HEK293 (cell line): ENCODE results near the gene NSD1.

Source experiments
- ATF2 ChIP-seq: fragments of 450-650 bp; formaldehyde crosslinking; IDR thresholded peaks from 2 replicates; pipeline ENCODE4 v1.5.1; 2016; ENCODE audit warnings: missing biosample characterization, missing genetic modification characterization, low read depth
- BCL11B ChIP-seq: fragments of 450-650 bp; formaldehyde crosslinking; IDR thresholded peaks from 2 replicates; pipeline ENCODE4 v1.5.1; 2016; ENCODE audit warnings: low read depth, missing biosample characterization, missing genetic modification characterization
- CTCF ChIP-seq: fragments of 450-650 bp; formaldehyde crosslinking; IDR thresholded peaks from 2 replicates; pipeline ENCODE4 v1.5.1; 2016; ENCODE audit warnings: missing biosample characterization, missing genetic modification characterization
- GLI4 ChIP-seq: fragments of 450-650 bp; formaldehyde crosslinking; IDR thresholded peaks from 2 replicates; pipeline ENCODE4 v1.5.1; 2016; ENCODE audit warnings: missing biosample characterization, missing genetic modification characterization
- KLF7 ChIP-seq: fragments of 450-650 bp; formaldehyde crosslinking; IDR thresholded peaks from 2 replicates; pipeline ENCODE4 v1.5.1; 2016; ENCODE audit warnings: missing biosample characterization, missing genetic modification characterization, borderline replicate concordance
- SP3 ChIP-seq: fragments of 450-650 bp; formaldehyde crosslinking; IDR thresholded peaks from 2 replicates; pipeline ENCODE4 v1.5.1; 2016; ENCODE audit warnings: missing biosample characterization, missing genetic modification characterization
- SP7 ChIP-seq: fragments of 450-650 bp; formaldehyde crosslinking; IDR thresholded peaks from 2 replicates; pipeline ENCODE4 v1.5.1; 2016; ENCODE audit warnings: missing biosample characterization, missing genetic modification characterization
- TRIM28 ChIP-seq: IDR thresholded peaks from 2 replicates; pipeline ENCODE4 v1.6.1; 2011; ENCODE audit warnings: low read length, control low read depth, borderline replicate concordance
- ZBTB10 ChIP-seq: fragments of 450-650 bp; formaldehyde crosslinking; IDR thresholded peaks from 2 replicates; pipeline ENCODE4 v1.5.1; 2016; ENCODE audit warnings: missing biosample characterization, missing genetic modification characterization
- ZBTB21 ChIP-seq: fragments of 450-650 bp; formaldehyde crosslinking; IDR thresholded peaks from 2 replicates; pipeline ENCODE4 v1.5.1; 2017; ENCODE audit warnings: missing biosample characterization, missing genetic modification characterization
- ZEB2 ChIP-seq: fragments of 450-650 bp; formaldehyde crosslinking; IDR thresholded peaks from 2 replicates; pipeline ENCODE4 v1.5.1; 2016; ENCODE audit warnings: missing biosample characterization, missing genetic modification characterization
- ZNF223 ChIP-seq: fragments of 450-650 bp; formaldehyde crosslinking; IDR thresholded peaks from 2 replicates; pipeline ENCODE4 v1.5.1; 2016; ENCODE audit warnings: missing biosample characterization, missing genetic modification characterization
- ZNF26 ChIP-seq: fragments of 450-650 bp; formaldehyde crosslinking; IDR thresholded peaks from 2 replicates; pipeline ENCODE4 v1.5.1; 2016; ENCODE audit warnings: missing biosample characterization, missing genetic modification characterization
- ZNF302 ChIP-seq: fragments of 450-650 bp; formaldehyde crosslinking; IDR thresholded peaks from 2 replicates; pipeline ENCODE4 v1.5.1; 2016; ENCODE audit warnings: missing biosample characterization, missing genetic modification characterization, low read depth
- ZNF423 ChIP-seq: fragments of 450-650 bp; formaldehyde crosslinking; IDR thresholded peaks from 2 replicates; pipeline ENCODE4 v1.5.1; 2016; ENCODE audit warnings: missing biosample characterization, missing genetic modification characterization
- ZNF449 ChIP-seq: fragments of 450-650 bp; formaldehyde crosslinking; IDR thresholded peaks from 2 replicates; pipeline ENCODE4 v1.5.1; 2017; ENCODE audit warnings: missing biosample characterization, mild to moderate bottlenecking, missing genetic modification characterization, moderate library complexity
- ZNF501 ChIP-seq: fragments of 450-650 bp; formaldehyde crosslinking; IDR thresholded peaks from 2 replicates; pipeline ENCODE4 v1.5.1; 2016; ENCODE audit warnings: missing biosample characterization, missing genetic modification characterization
- ZNF514 ChIP-seq: fragments of 450-650 bp; formaldehyde crosslinking; IDR thresholded peaks from 2 replicates; pipeline ENCODE4 v1.5.1; 2016; ENCODE audit warnings: missing biosample characterization, missing genetic modification characterization
- ZNF549 ChIP-seq: fragments of 450-650 bp; IDR thresholded peaks from 2 replicates; pipeline ENCODE4 v1.5.1; 2018; ENCODE audit warnings: missing biosample characterization, missing genetic modification characterization, mild to moderate bottlenecking, inconsistent platforms, moderate library complexity
- ZNF623 ChIP-seq: fragments of 450-650 bp; formaldehyde crosslinking; IDR thresholded peaks from 2 replicates; pipeline ENCODE4 v1.5.1; 2016; ENCODE audit warnings: missing biosample characterization, missing genetic modification characterization
- ZSCAN18 ChIP-seq: fragments of 450-650 bp; formaldehyde crosslinking; IDR thresholded peaks from 2 replicates; pipeline ENCODE4 v1.5.1; 2016; ENCODE audit warnings: missing biosample characterization, missing genetic modification characterization
- TF ChIP-seq, protein P1 (sequence below): fragments of 450-650 bp; formaldehyde crosslinking; IDR thresholded peaks from 2 replicates; pipeline ENCODE4 v1.5.1; 2016; ENCODE audit warnings: missing biosample characterization, missing genetic modification characterization
- TF ChIP-seq, protein P2 (sequence below): fragments of 450-650 bp; IDR thresholded peaks from 2 replicates; pipeline ENCODE4 v1.5.1; 2018; ENCODE audit warnings: missing biosample characterization, mild to moderate bottlenecking, missing genetic modification characterization

The NSD1 gene

GRCh38 chr5:177311723-177312648 lies 178.4 kb downstream of the NSD1 start, which contains the start of gene MXD3 (continued):
- peak; percentile 40 for TF ChIP-seq ATF2 (tag by site-specific recombination)
- TF ChIP-seq ZNF514: no peak
- no peak for TF ChIP-seq ZNF501 (tag by site-specific recombination)
- TF ChIP-seq ZNF449 (tag by site-specific recombination): 0 out of 2 replicates have a peak, but pooled peaks have one; percentile 61
- TF ChIP-seq ZEB2 (tag by site-specific recombination): peak; percentile 99
- TF ChIP-seq, protein P1, sequence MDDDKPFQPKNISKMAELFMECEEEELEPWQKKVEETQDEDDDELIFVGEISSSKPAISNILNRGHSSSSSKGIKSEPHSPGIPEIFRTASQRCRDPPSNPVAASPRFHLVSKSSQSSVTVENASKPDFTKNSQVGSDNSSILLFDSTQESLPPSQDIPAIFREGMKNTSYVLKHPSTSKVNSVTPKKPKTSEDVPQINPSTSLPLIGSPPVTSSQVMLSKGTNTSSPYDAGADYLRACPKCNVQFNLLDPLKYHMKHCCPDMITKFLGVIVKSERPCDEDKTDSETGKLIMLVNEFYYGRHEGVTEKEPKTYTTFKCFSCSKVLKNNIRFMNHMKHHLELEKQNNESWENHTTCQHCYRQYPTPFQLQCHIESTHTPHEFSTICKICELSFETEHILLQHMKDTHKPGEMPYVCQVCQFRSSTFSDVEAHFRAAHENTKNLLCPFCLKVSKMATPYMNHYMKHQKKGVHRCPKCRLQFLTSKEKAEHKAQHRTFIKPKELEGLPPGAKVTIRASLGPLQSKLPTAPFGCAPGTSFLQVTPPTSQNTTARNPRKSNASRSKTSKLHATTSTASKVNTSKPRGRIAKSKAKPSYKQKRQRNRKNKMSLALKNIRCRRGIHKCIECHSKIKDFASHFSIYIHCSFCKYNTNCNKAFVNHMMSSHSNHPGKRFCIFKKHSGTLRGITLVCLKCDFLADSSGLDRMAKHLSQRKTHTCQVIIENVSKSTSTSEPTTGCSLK (tag by site-specific recombination): no peak
- TF ChIP-seq ZNF549: no peak
- peak; percentile 96 for TF ChIP-seq SP3 (tag by site-specific recombination)
- TF ChIP-seq, protein P2, sequence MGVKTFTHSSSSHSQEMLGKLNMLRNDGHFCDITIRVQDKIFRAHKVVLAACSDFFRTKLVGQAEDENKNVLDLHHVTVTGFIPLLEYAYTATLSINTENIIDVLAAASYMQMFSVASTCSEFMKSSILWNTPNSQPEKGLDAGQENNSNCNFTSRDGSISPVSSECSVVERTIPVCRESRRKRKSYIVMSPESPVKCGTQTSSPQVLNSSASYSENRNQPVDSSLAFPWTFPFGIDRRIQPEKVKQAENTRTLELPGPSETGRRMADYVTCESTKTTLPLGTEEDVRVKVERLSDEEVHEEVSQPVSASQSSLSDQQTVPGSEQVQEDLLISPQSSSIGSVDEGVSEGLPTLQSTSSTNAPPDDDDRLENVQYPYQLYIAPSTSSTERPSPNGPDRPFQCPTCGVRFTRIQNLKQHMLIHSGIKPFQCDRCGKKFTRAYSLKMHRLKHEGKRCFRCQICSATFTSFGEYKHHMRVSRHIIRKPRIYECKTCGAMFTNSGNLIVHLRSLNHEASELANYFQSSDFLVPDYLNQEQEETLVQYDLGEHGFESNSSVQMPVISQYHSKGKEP: peak; percentile 62; the same call in 1 of the 2 replicates
- peak; percentile 82; the same call in 1 of the 2 replicates for TF ChIP-seq KLF7 (tag by site-specific recombination)
- TF ChIP-seq ZNF26 (tag by site-specific recombination): no peak
- no peak for TF ChIP-seq ZSCAN18 (tag by site-specific recombination)
- no peak for TF ChIP-seq ZNF302 (tag by site-specific recombination)
- TF ChIP-seq ZNF423 (tag by site-specific recombination): peak; percentile 18; the same call in 1 of the 2 replicates
- TF ChIP-seq CTCF (tag by site-specific recombination): no peak
- TF ChIP-seq ZNF623: no peak
- TF ChIP-seq ZNF223 (tag by site-specific recombination): no peak
- peak; percentile 90 for TF ChIP-seq ZBTB10 (tag by site-specific recombination)
- no peak for TF ChIP-seq TRIM28
- peak; percentile 64; the same call in 1 of the 2 replicates for TF ChIP-seq SP7 (tag by site-specific recombination)
- no peak for TF ChIP-seq GLI4 (tag by site-specific recombination)
- no peak for TF ChIP-seq ZBTB21 (tag by site-specific recombination)
- peak; percentile 75; the same call in 1 of the 2 replicates for TF ChIP-seq BCL11B (tag by site-specific recombination)
